NCI-H2196 (cell line): ENCODE data around the gene UCN2.
"Not testable (repeated sequence)": the region's sequence is repeated elsewhere in the genome, so short reads cannot be mapped to it uniquely, and the experiment has no call there.

ENCODE experiments used
- DNase-seq: peaks from one replicate; lab custom pipeline; 2025; ENCODE audit not compliant: unreplicated experiment; lab: John Stamatoyannopoulos, UW

Gene UCN2

GRCh38 chr3:48543271-48543866 lies 20.2 kb downstream of the UCN2 start:
- DNase-seq, result no peak

- no peak for DNase-seq
These were observed 25.1 kb downstream of the UCN2 start for GRCh38 chr3:48538451-48538850.

GRCh38 chr3:48536785-48537184 lies 26.8 kb downstream of the UCN2 start:
- DNase-seq, result no peak

- no peak for DNase-seq
These were observed 27.5 kb downstream of the UCN2 start for GRCh38 chr3:48536116-48536515.

- no peak for DNase-seq
These were observed 28.0 kb downstream of the UCN2 start for GRCh38 chr3:48535578-48535977.

- DNase-seq, result no peak
These were observed 30.6 kb downstream of the UCN2 start for GRCh38 chr3:48532977-48533337.

- no peak for DNase-seq
These were observed 31.2 kb downstream of the UCN2 start for GRCh38 chr3:48532271-48532976.

- not testable (repeated sequence) for DNase-seq
These were observed 32.9 kb downstream of the UCN2 start for GRCh38 chr3:48530701-48531100.

GRCh38 chr3:48528754-48529153 lies 34.8 kb downstream of the UCN2 start:
- no peak for DNase-seq

- DNase-seq, result no peak
These were observed 35.5 kb downstream of the UCN2 start for GRCh38 chr3:48528048-48528447.

GRCh38 chr3:48524970-48525369 lies 38.6 kb downstream of the UCN2 start:
- DNase-seq, result no peak

GRCh38 chr3:48521635-48522034 lies 41.9 kb downstream of the UCN2 start:
- no peak for DNase-seq

- no peak for DNase-seq
These were observed 44.3 kb downstream of the UCN2 start for GRCh38 chr3:48519277-48519643.

- no peak for DNase-seq
These were observed 44.8 kb downstream of the UCN2 start for GRCh38 chr3:48518638-48519276.

GRCh38 chr3:48518069-48518468 lies 45.5 kb downstream of the UCN2 start:
- DNase-seq, result no peak

GRCh38 chr3:48516571-48516970 lies 47.0 kb downstream of the UCN2 start:
- DNase-seq, result no peak

- DNase-seq, result no peak
These were observed 49.0 kb downstream of the UCN2 start for GRCh38 chr3:48514431-48515227.
